GM08714 (cell line): ENCODE results near the gene MCHR2.

Experiments
- H3K4me3 ChIP-seq: fragments of 200-500 bp; sonication (Bioruptor generic); 2 replicates; pipeline ENCODE4 v1.5.1; 2014; ENCODE audit warnings: mild to moderate bottlenecking, low read length, inconsistent platforms
- ZNF274 ChIP-seq: IDR thresholded peaks from 2 replicates; pipeline ENCODE4 v1.6.1; 2012; ENCODE audit warnings: mild to moderate bottlenecking, low read depth, low read length

MCHR2 gene

GRCh38 chr6:99951016-99951805 lies 42.8 kb downstream of the MCHR2 start:
- H3K4me3 ChIP-seq = no peak overlapping the region
- TF ChIP-seq ZNF274 = no peak

GRCh38 chr6:99946005-99946404 lies 48.0 kb downstream of the MCHR2 start:
- TF ChIP-seq ZNF274 = no peak
- no peak overlapping the region for H3K4me3 ChIP-seq

GRCh38 chr6:99943846-99944245 lies 50.2 kb downstream of the MCHR2 start:
- TF ChIP-seq ZNF274 = no peak
- no peak overlapping the region for H3K4me3 ChIP-seq

GRCh38 chr6:99940582-99940981 lies 53.4 kb downstream of the MCHR2 start:
- H3K4me3 ChIP-seq = no peak overlapping the region
- TF ChIP-seq ZNF274 = no peak

GRCh38 chr6:99933129-99933528 lies 60.9 kb downstream of the MCHR2 start:
- no peak overlapping the region for H3K4me3 ChIP-seq
- TF ChIP-seq ZNF274 = no peak

GRCh38 chr6:99912657-99913056 lies 81.4 kb downstream of the MCHR2 start:
- H3K4me3 ChIP-seq = no peak overlapping the region
- TF ChIP-seq ZNF274 = no peak

GRCh38 chr6:99905209-99906106 lies 88.6 kb downstream of the MCHR2 start:
- no peak overlapping the region for H3K4me3 ChIP-seq
- TF ChIP-seq ZNF274 = no peak

- no peak overlapping the region for H3K4me3 ChIP-seq
- TF ChIP-seq ZNF274 = no peak
These were observed 92.2 kb downstream of the MCHR2 start for GRCh38 chr6:99901596-99902384.

- no peak for TF ChIP-seq ZNF274
- H3K4me3 ChIP-seq = no peak overlapping the region
These were observed 99.2 kb downstream of the MCHR2 start for GRCh38 chr6:99894815-99895214.

GRCh38 chr6:99887066-99887465 lies 107.0 kb downstream of the MCHR2 start:
- TF ChIP-seq ZNF274 = no peak
- H3K4me3 ChIP-seq = no peak overlapping the region

- no peak for TF ChIP-seq ZNF274
- no peak overlapping the region for H3K4me3 ChIP-seq
These were observed 109.0 kb downstream of the MCHR2 start for GRCh38 chr6:99885051-99885450.

GRCh38 chr6:99882128-99882702 lies 111.8 kb downstream of the MCHR2 start:
- no peak overlapping the region for H3K4me3 ChIP-seq
- no peak for TF ChIP-seq ZNF274

GRCh38 chr6:99879431-99879830 lies 114.6 kb downstream of the MCHR2 start:
- no peak for TF ChIP-seq ZNF274
- no peak overlapping the region for H3K4me3 ChIP-seq

- no peak overlapping the region for H3K4me3 ChIP-seq
- TF ChIP-seq ZNF274 = no peak
These were observed 119.0 kb downstream of the MCHR2 start for GRCh38 chr6:99875068-99875467.
